CD4-positive, alpha-beta T cell treated with Interleukin-4 for 1 hour (primary cell): ENCODE measurements around the gene ARL6IP5.

Source experiments
- DNase-seq, 2 donors: peaks; one replicate each; pipeline ENCODE4 v3.0.0-alpha.2; 2020 to 2022

ARL6IP5 gene, protein sequence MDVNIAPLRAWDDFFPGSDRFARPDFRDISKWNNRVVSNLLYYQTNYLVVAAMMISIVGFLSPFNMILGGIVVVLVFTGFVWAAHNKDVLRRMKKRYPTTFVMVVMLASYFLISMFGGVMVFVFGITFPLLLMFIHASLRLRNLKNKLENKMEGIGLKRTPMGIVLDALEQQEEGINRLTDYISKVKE

DNA sequence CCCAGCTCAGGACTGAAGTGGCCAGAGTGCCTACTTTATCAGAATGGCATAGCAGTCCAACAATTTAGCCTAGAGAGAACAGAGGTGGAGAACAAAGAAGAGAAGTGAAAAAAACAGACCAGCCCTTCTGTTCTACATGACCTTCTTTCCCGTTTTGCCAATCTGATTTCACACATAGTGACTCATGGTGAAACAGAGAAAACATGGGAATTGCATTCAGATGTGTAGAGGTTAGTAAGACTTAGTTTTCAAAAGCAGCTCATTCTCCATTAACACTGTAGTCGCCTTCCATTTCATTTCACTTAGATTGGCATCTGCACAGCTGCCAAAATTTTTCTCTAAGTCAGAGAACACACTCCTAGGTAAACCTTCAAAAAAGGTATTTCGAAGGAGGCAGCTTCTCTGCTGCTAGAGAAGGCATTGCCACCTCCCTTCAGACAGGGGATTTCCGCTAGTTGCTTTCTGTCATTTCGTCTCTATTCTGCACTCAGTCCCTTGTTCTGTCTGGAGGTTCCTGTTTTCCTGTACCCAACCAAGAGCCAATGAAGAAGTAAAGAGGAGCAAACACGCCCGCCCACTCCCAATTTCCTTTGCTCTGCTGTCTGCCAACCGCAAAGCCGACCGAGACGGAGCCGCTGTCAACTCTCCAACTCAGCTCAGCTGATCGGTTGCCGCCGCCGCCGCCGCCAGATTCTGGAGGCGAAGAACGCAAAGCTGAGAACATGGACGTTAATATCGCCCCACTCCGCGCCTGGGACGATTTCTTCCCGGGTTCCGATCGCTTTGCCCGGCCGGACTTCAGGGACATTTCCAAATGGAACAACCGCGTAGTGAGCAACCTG lies at the start of gene ARL6IP5:
Gene ARL6IP5, plus strand, starts transcription at position 612 of the 842 bp plus-strand sequence. Its CDS starts 111 bp downstream, at position 723.
- DNase-seq, result peak; percentile 94 to 95

GRCh38 chr3:69044608-69045007 lies 40.1 kb upstream of the ARL6IP5 start:
- no peak for DNase-seq

DNA sequence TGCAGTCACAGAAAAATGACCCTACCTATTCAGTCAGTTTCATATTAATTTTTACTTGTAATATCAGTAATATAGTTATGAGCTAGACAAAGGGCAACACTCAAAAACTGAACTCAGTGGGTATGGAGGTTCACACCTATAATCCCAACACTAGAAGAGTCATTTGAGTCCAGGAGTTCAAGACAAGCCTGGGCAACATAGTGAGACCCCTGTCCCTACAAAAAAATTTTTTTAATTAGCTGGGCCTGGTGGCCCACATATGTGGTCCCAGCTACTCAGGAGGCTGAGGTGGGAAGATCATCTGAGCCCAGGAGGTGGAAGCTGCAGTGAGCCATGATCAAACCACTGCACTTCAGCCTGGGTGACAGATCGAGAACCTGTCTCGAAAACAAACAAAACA lies 35.7 kb upstream of the ARL6IP5 start:
- DNase-seq, result no peak

- peak; percentile 98 to 99 for DNase-seq
Observed at GRCh38 chr3:69051756-69052471, 32.8 kb upstream of the ARL6IP5 start, which contains the start of gene TMF1. TMF1 (minus strand) TSS chr3:69052333; CDS start chr3:69052086, 247 bp downstream.

DNA sequence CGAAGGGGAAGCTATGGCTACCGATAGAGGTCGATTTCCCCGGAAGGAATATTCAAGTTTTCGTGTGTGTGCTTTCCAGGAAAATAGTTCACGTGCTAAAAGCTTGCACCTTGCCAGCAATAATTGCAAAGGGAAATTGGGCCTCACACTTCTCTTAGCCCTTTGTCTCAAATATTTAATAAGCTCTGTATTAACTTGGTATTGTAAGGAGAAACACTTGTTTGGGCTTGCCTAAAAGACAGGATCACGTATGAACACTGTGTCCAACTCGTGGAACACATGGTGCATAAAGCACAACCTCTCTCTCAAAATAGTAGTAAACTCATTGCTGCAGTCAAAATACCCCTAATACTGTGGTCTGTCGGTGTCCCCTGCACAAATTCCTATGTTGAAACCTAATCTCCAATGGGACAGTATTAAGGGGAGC lies 32.3 kb upstream of the ARL6IP5 start:
- no peak for DNase-seq

DNA sequence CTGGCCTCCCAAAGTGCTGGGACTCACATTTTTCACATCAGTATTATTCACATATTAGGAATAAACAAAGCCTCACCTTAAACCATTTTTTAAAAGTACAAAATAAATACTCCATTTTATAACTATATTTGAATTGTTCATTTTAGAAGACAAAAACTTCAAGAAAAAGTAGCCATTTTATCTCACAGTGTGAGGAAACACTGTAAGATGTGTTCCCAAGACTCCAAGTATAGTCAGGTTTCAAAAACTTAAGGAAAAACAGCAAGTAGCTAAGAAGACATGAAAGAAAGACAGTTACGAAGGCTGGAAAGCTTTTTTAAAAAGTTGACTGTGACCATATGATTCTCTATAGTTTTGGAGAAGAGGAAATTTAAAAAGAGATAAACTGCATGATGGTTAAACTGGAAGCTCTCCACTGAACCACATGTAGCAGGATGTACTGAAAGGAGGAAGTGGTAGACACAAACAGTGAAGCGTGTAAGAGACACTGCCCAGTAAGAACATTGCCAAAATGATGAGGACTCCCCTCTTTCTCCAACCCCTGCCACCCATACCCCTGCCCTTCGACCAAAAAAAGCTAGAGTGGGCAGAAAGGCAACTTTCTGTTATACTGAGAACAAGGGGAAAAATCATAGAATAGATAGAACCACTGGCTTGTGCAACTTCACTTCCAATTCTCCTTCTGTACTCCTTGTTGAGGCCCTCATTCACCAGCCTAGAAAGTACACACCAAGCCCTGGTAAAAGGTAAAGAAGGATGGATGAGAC lies 26.4 kb upstream of the ARL6IP5 start:
- peak in 1 of 2 donors; percentile 58 for DNase-seq

- no peak for DNase-seq
Observed at GRCh38 chr3:69058947-69059224, 25.9 kb upstream of the ARL6IP5 start.

DNA sequence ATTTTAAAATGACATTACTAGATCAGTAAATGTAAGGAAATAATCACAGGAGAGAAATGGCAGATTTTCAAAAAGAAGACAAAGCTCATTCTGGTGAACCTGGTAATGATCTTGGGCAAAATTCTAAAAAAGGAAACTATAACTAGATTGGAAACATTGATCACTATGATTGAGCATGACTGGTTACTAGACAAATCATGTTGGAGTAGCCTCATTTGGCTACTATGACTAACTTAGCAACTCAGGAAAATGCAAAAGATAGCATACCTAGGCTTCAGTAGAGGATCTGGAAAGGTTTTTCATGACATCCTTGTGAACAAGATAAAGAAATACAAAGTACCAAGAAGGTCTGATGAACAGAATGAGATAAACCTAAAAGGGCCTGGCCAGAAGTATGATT lies 25.0 kb upstream of the ARL6IP5 start:
- no peak for DNase-seq

DNA sequence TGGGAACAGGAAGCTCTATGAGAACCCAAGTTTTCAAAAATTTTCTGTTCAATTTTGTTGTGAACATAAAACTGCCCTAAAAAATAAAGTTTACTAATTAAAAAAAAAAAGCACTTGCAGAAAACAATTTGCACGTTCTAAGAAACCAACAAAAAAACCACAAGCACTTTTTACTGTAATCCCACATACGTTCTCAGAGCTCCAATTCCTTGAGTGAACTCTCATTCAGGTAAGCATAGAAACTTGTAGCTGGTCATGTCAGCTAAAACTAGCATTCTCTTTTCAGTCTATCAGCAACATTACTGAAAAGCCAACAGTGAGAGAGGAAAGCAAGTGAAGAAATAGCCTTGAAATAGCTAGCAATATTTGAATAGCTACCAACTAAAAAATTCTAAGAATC lies 21.1 kb upstream of the ARL6IP5 start:
- peak in 1 of 2 donors; percentile 38 for DNase-seq

DNA sequence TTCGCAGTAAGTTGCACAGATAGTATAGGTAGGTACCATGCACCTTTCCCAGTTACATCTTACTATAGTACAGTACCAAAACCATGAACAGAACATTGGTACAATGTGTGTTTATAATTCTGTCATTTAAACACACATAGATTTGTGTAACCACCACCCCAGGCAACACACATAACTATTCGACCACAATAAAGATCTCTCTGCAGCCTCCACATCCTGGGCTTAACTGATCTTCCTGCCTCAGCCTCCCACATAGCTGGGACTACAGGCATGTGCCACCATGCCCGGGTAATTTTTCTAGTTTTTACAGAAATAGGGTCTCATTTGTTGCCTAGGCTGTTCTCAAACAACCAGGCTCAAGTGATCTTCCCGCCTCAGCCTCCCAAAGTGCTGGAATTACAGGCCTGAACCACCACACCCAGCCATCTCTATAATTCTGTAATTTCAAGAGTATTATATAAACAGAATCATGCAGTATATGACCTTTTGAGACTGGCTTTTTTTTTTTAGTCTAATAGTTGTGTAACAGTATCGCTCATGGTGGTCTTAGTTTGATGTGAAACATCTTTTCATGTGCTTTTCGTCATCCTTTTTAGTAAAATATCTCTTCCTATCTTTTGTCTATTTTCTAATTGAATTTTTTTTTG lies 19.3 kb upstream of the ARL6IP5 start:
- DNase-seq, result peak in 1 of 2 donors; percentile 52

DNA sequence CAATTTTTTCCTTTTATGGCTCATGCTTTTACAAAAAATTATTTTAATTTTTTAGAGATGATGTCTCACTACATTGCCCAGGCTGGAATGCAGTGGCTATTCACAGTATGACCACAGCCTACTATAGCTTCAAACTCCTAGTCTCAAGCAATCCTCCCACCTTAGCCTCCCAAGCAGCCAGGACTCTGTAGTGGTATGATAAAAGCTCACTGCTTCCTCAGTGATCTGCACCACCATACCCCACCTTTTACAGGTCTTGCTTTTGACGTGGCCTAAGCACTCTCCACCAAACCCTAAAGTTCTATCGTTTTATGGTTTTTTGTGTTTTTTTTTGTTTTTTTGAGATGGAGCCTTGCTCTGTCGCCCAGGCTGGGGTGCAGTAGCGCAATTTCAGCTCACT lies 18.6 kb upstream of the ARL6IP5 start:
- DNase-seq, result no peak

GRCh38 chr3:69072928-69073327 lies 11.8 kb upstream of the ARL6IP5 start:
- no peak for DNase-seq

- DNase-seq, result no peak
Observed at GRCh38 chr3:69079269-69080159, 5.2 kb upstream of the ARL6IP5 start.

GRCh38 chr3:69080233-69080920 lies 4.4 kb upstream of the ARL6IP5 start, which contains the start of gene UBA3:
UBA3 (minus strand) TSS chr3:69080365; CDS start chr3:69080353, 12 bp downstream.
- DNase-seq, result peak; percentile 90 to 92

DNA sequence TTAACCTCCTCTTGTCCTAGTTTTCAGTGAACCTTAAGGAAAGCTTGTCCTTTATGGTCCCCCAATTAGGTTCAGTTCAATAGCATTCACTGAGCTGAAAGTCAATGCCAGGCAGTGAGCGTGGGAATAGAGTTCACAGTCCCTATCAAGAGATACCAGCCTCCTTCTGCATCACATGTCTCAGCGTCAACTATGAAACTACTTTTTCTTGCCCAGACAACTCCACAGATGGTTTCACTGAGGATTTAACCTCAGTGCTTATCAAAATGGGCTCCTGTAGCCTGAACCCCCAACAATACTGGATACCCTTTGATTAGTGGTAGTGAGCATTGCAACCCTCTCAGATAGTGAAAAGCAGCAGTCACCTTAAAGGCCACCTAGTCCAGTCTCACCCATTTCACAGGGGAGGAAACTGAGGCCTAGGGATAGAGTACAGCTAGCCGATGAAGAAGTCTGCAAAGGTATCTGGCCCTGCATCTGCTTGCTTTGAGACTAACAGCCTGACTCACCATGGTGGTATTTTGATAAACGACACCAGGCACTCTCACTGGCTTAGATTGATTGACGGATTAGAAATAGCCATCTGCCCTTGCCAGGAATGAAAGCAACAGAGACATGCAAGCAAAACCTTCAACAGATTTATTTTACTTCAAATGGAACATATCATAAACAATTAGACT lies 3.0 kb upstream of the ARL6IP5 start:
- DNase-seq, result no peak

- no peak for DNase-seq
Observed at GRCh38 chr3:69082361-69082760, 2.4 kb upstream of the ARL6IP5 start.

- peak; percentile 81 to 83 for DNase-seq
Observed at GRCh38 chr3:69082805-69083204, 1.9 kb upstream of the ARL6IP5 start.

- peak; percentile 12 to 23 for DNase-seq
Observed at GRCh38 chr3:69085168-69085832, 563 bp downstream of the ARL6IP5 start.
